Activated CD4-positive, alpha-beta T cell treated with anti-CD3 and anti-CD28 coated beads, Interleukin-2, amount 10 ng/mL, durations not matched to agents 7 days and 5 days (primary cell): ENCODE data around the gene PDCD1. TPM values are rescaled to one million over a fixed set of nuclear protein-coding genes. Genes with fewer than 3 reads are reported as not detected.
"Not testable (repeated sequence)": the region's sequence is repeated elsewhere in the genome, so short reads cannot be mapped to it uniquely, and the experiment has no call there.

Source experiments
- CTCF ChIA-PET: fragments of 350-600 bp; sonication (Branson Sonifier 250); formaldehyde crosslinking; loops from one replicate; lab custom pipeline; 2021; ENCODE audit warnings: antibody characterized with exemption; lab: Charles Lee
- POLR2A ChIA-PET: fragments of 350-600 bp; sonication (Branson Sonifier 250); formaldehyde crosslinking; loops from one replicate; lab custom pipeline; 2021; ENCODE audit warnings: antibody characterized with exemption; lab: Charles Lee
- DNase-seq: peaks from one replicate; pipeline ENCODE4 v3.0.0-alpha.2; 2020
- H3K27ac Mint-ChIP-seq: one replicate; pipeline ENCODE4 v1.8.0; 2021; ENCODE audit warnings: mild to moderate bottlenecking, moderate library complexity, mixed read lengths
- H3K27me3 Mint-ChIP-seq: one replicate; pipeline ENCODE4 v1.8.0; 2021; ENCODE audit warnings: mixed read lengths
- H3K36me3 Mint-ChIP-seq: one replicate; pipeline ENCODE4 v1.8.0; 2021; ENCODE audit warnings: low read depth, mixed read lengths
- H3K4me1 Mint-ChIP-seq: one replicate; pipeline ENCODE4 v1.8.0; 2021; ENCODE audit warnings: mixed read lengths
- H3K4me3 Mint-ChIP-seq: one replicate; pipeline ENCODE4 v1.8.0; 2021; ENCODE audit warnings: mild to moderate bottlenecking, moderate library complexity, mixed read lengths
- H3K9me3 Mint-ChIP-seq: one replicate; pipeline ENCODE4 v1.8.0; 2021; ENCODE audit warnings: mixed read lengths
- total RNA-seq, 2 experiments: library from RNA; stranded (reverse); gene quantifications; one replicate each; pipeline ENCODE4 v1.2.3, GENCODE V29; 2021

Gene PDCD1
- total RNA-seq, 2 experiments from 2014 or later: 4.7 to 4.9 TPM

- CTCF ChIA-PET, H3K9me3 Mint-ChIP-seq, POLR2A ChIA-PET, H3K27me3 Mint-ChIP-seq, DNase-seq, H3K27ac Mint-ChIP-seq, H3K36me3 Mint-ChIP-seq, H3K4me1 Mint-ChIP-seq, H3K4me3 Mint-ChIP-seq: not testable (repeated sequence)
Measured at GRCh38 chr2:241800198-241800903, 58.3 kb downstream of the PDCD1 start.

Other genes with a start within 250 kb of the PDCD1 start
- 10 to 100 TPM; 35.4 to 37.0 TPM for gene THAP4, start 221.7 kb downstream of the PDCD1 start, total RNA-seq
- gene ATG4B, start 221.2 kb downstream of the PDCD1 start, total RNA-seq: 10 to 100 TPM; 75.0 to 88.3 TPM
- gene DTYMK, start 172.1 kb downstream of the PDCD1 start, total RNA-seq: 10 to 100 TPM; 79.7 to 87.0 TPM
- 10 to 100 TPM; 39.9 to 45.4 TPM for gene ING5, start 156.9 kb downstream of the PDCD1 start, total RNA-seq
- gene D2HGDH, start 124.3 kb downstream of the PDCD1 start, total RNA-seq: 10 to 100 TPM; 18.5 to 29.2 TPM
- gene GAL3ST2, start 82.1 kb downstream of the PDCD1 start, total RNA-seq: not detected
- gene NEU4, start 49.7 kb downstream of the PDCD1 start, total RNA-seq: under 1 TPM in 1 of 2 experiments, not detected in 1; 0.37 TPM
- gene RTP5, start 10.8 kb upstream of the PDCD1 start, total RNA-seq: not detected